ENCODE results near the gene BMP8A. TPM values are rescaled to one million over a fixed set of nuclear protein-coding genes. Genes with fewer than 3 reads are reported as not detected.
"Not testable (repeated sequence)": the region's sequence is repeated elsewhere in the genome, so short reads cannot be mapped to it uniquely, and the experiment has no call there.

Gene BMP8A
- total RNA-seq, 1 donor from 2014 or later, result 0.58 TPM

GRCh38 chr1:39501666-39502065 is 10.2 kb downstream of the BMP8A start:
- Histone ChIP-seq H3K4me3 (ENCODE audit: low read depth, low read length) (no peak overlapping the region), H3K36me3 (ENCODE audit: control insufficient read depth, insufficient read depth, low read length) (no peaks in the 10 kb centered on the region), H3K27me3 (ENCODE audit: control insufficient read depth, insufficient read depth, low read length) (peaks cover 4% of the 10 kb centered on the region)
- DNase-seq (ENCODE audit: low read depth), result no peak
- TF ChIP-seq CTCF (IDR thresholded peaks at IDR 0.05; ENCODE audit: insufficient read depth, low read length, poor library complexity, severe bottlenecking), result no peak

GRCh38 chr1:39504436-39504835 is 13.0 kb downstream of the BMP8A start:
- DNase-seq (ENCODE audit: low read depth); H3K4me3 ChIP-seq (ENCODE audit: low read depth, low read length); H3K27me3 ChIP-seq (ENCODE audit: control insufficient read depth, insufficient read depth, low read length); H3K36me3 ChIP-seq (ENCODE audit: control insufficient read depth, insufficient read depth, low read length): not testable (repeated sequence)

- DNase-seq (ENCODE audit: low read depth), result no peak
- peaks cover under 1% of the 10 kb centered on the region for H3K27me3 ChIP-seq (ENCODE audit: control insufficient read depth, insufficient read depth, low read length)
- TF ChIP-seq CTCF (IDR thresholded peaks at IDR 0.05; ENCODE audit: insufficient read depth, low read length, poor library complexity, severe bottlenecking), result no peak
Measured at GRCh38 chr1:39505289-39505688, 13.9 kb downstream of the BMP8A start.

GRCh38 chr1:39507230-39507928 is 15.9 kb downstream of the BMP8A start:
- H3K36me3 ChIP-seq (ENCODE audit: control insufficient read depth, insufficient read depth, low read length), result no peaks in the 10 kb centered on the region
- no peak for DNase-seq (ENCODE audit: low read depth)
- peak; percentile 40 for TF ChIP-seq CTCF (IDR thresholded peaks at IDR 0.05; ENCODE audit: insufficient read depth, low read length, poor library complexity, severe bottlenecking)
- no peaks in the 10 kb centered on the region for H3K27me3 ChIP-seq (ENCODE audit: control insufficient read depth, insufficient read depth, low read length)
- no peak overlapping the region for H3K4me3 ChIP-seq (ENCODE audit: low read depth, low read length)

More at GRCh38 chr1:39505289-39505688, 13.9 kb downstream of the BMP8A start:
- Histone ChIP-seq H3K4me3 (ENCODE audit: low read depth, low read length) (no peak overlapping the region), H3K36me3 (ENCODE audit: control insufficient read depth, insufficient read depth, low read length) (no peaks in the 10 kb centered on the region)

- Histone ChIP-seq H3K36me3 (ENCODE audit: control insufficient read depth, insufficient read depth, low read length) (no peaks in the 10 kb centered on the region), H3K4me3 (ENCODE audit: low read depth, low read length) (no peak overlapping the region), H3K27me3 (ENCODE audit: control insufficient read depth, insufficient read depth, low read length) (no peaks in the 10 kb centered on the region)
- TF ChIP-seq CTCF (IDR thresholded peaks at IDR 0.05; ENCODE audit: insufficient read depth, low read length, poor library complexity, severe bottlenecking), result no peak
- no peak for DNase-seq (ENCODE audit: low read depth)
Measured at GRCh38 chr1:39508266-39508665, 16.8 kb downstream of the BMP8A start.

- Histone ChIP-seq H3K4me3 (ENCODE audit: low read depth, low read length) (no peak overlapping the region), H3K27me3 (ENCODE audit: control insufficient read depth, insufficient read depth, low read length) (no peaks in the 10 kb centered on the region), H3K36me3 (ENCODE audit: control insufficient read depth, insufficient read depth, low read length) (no peaks in the 10 kb centered on the region)
- TF ChIP-seq CTCF (IDR thresholded peaks at IDR 0.05; ENCODE audit: insufficient read depth, low read length, poor library complexity, severe bottlenecking), result peak; percentile 16
- DNase-seq (ENCODE audit: low read depth), result no peak
Measured at GRCh38 chr1:39508857-39509305, 17.4 kb downstream of the BMP8A start.
